Activated naive CD4-positive, alpha-beta T cell treated with anti-CD3 and anti-CD28 coated beads, Interleukin-2, amount 10 ng/mL, durations not matched to agents 7 days and 5 days (primary cell): ENCODE measurements around the gene LRBA.
"Not testable (repeated sequence)": the region's sequence is repeated elsewhere in the genome, so short reads cannot be mapped to it uniquely, and the experiment has no call there.

Experiments
- CTCF ChIA-PET: fragments of 350-600 bp; sonication (Branson Sonifier 250); formaldehyde crosslinking; loops from one replicate; lab custom pipeline; 2021; ENCODE audit warnings: antibody characterized with exemption; lab: Charles Lee
- DNase-seq: peaks from one replicate; pipeline ENCODE4 v3.0.0-alpha.2; 2020
- H3K27ac Mint-ChIP-seq: one replicate; pipeline ENCODE4 v1.8.0; 2021; ENCODE audit warnings: mild to moderate bottlenecking, moderate library complexity, mixed read lengths
- H3K27me3 Mint-ChIP-seq: one replicate; pipeline ENCODE4 v1.8.0; 2021; ENCODE audit warnings: mild to moderate bottlenecking, mixed read lengths
- H3K36me3 Mint-ChIP-seq: one replicate; pipeline ENCODE4 v1.8.0; 2021; ENCODE audit warnings: mixed read lengths
- H3K4me1 Mint-ChIP-seq: one replicate; pipeline ENCODE4 v1.8.0; 2021; ENCODE audit warnings: mixed read lengths
- H3K4me3 Mint-ChIP-seq: one replicate; pipeline ENCODE4 v1.8.0; 2021; ENCODE audit warnings: mild to moderate bottlenecking, moderate library complexity, mixed read lengths
- H3K9me3 Mint-ChIP-seq: one replicate; pipeline ENCODE4 v1.8.0; 2021; ENCODE audit warnings: mixed read lengths

Gene LRBA

GRCh38 chr4:150411520-150411919 is 603.6 kb downstream of the LRBA start:
- Mint-ChIP-seq H3K36me3 (no peaks in the 10 kb centered on the region), H3K4me1 (no peaks in the 10 kb centered on the region), H3K9me3 (no peaks in the 10 kb centered on the region), H3K27ac (no peak overlapping the region), H3K27me3 (no peaks in the 10 kb centered on the region), H3K4me3 (no peak overlapping the region)
- no peak for DNase-seq
- CTCF ChIA-PET = no interaction called here

DNA sequence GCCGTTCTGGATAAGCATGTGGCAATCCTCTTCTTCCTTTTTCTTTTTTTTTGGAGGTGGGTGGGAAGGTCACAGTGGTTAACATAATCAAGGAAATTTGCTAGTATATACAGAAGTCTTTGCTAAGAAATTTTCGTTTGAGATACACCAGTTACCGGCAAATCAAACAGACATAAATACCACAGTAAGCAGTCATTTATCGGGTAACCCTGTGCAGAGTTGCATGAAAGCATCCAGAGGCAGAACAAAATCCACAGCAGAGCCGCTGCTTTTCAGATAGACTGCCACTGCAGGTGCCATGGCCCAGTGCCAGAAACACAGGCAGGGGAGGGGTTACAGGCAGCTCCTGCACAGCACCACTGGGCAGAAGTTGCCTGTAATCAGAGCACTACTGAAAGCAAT is 612.2 kb downstream of the LRBA start:
- no peak for DNase-seq
- Mint-ChIP-seq H3K27me3 (no peaks in the 10 kb centered on the region), H3K9me3 (no peaks in the 10 kb centered on the region), H3K27ac (no peak overlapping the region), H3K4me1 (no peaks in the 10 kb centered on the region), H3K36me3 (peaks cover 7% of the 10 kb centered on the region), H3K4me3 (no peak overlapping the region)
- CTCF ChIA-PET = no interaction called here

- Mint-ChIP-seq H3K27ac (no peak overlapping the region), H3K9me3 (no peaks in the 10 kb centered on the region), H3K36me3 (peaks cover 7% of the 10 kb centered on the region), H3K4me3 (no peak overlapping the region), H3K4me1 (no peaks in the 10 kb centered on the region), H3K27me3 (no peaks in the 10 kb centered on the region)
- CTCF ChIA-PET = no interaction called here
- no peak for DNase-seq
These were observed 613.9 kb downstream of the LRBA start for GRCh38 chr4:150401083-150401687.

DNA sequence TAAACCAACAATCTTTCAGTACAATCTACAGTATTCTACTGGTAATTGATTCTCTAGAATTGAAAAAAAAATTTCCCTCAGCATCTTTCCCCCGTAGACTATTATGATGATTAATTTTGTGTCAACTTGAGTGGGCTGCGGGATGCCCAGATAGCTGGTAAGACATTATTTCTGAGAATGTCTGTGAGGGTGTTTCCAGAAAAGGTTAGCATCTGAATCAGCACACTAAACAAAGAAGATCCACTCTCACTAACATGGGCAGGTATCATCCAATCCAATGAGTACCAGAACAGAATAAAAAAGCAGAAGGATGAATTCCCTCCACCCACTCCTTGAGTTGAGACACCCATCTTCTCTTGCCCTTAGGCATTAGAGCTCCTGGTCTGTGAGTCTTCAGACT is 619.2 kb downstream of the LRBA start:
- Mint-ChIP-seq H3K27ac (no peak overlapping the region), H3K9me3 (peaks cover 6% of the 10 kb centered on the region), H3K27me3 (no peaks in the 10 kb centered on the region), H3K4me1 (no peaks in the 10 kb centered on the region), H3K4me3 (no peak overlapping the region), H3K36me3 (peaks cover 10% of the 10 kb centered on the region)
- no peak for DNase-seq
- CTCF ChIA-PET = no interaction called here

DNA sequence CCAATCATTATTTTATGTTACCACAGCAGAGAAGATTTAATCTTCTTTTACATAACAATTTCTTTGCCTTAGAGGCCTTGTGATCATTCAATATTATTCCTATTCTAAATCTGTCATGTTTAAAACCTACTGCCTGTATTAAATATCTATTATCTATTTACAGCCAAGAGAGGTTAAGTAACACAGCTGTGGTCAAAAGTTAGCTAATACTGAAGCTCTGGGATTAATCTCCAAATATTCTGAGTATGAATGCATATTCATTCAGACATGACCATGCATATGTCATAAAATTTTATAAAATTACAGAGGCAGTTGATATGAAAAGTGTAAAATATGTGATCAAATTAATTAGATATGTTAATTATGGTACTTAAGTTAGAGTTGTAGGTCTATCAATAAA is 621.0 kb downstream of the LRBA start:
- H3K4me3 Mint-ChIP-seq = no peak overlapping the region
- peaks cover 6% of the 10 kb centered on the region for H3K9me3 Mint-ChIP-seq
- peaks cover 3% of the 10 kb centered on the region for H3K36me3 Mint-ChIP-seq
- H3K4me1 Mint-ChIP-seq = no peaks in the 10 kb centered on the region
- no peaks in the 10 kb centered on the region for H3K27me3 Mint-ChIP-seq
- CTCF ChIA-PET = no interaction called here
- H3K27ac Mint-ChIP-seq = no peak overlapping the region
- DNase-seq = no peak

DNA sequence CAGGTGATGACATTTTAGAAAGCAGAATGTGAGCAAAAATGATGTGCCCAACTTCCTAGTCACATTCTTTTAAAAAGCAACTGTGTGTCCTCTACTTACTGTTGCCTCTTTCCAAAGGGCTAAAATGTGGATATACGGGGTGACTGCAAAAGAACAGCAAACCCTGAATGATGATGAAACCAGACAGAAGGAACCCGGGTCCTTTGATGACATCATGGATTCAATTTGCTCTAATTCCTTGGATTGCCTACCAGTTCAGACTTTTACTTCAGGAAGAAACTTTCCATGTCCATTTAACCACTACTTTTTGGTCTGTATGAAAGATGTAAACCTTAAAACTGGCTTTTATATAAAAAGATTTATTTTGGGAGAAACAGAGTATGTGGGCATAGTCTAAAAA is 624.0 kb downstream of the LRBA start:
- DNase-seq = no peak
- Mint-ChIP-seq H3K9me3 (peaks cover 6% of the 10 kb centered on the region), H3K4me1 (peaks cover 2% of the 10 kb centered on the region), H3K36me3 (peaks cover 5% of the 10 kb centered on the region), H3K27me3 (no peaks in the 10 kb centered on the region), H3K27ac (no peak overlapping the region), H3K4me3 (no peak overlapping the region)
- CTCF ChIA-PET = no interaction called here

- Mint-ChIP-seq H3K27me3 (no peaks in the 10 kb centered on the region), H3K36me3 (peaks cover 5% of the 10 kb centered on the region), H3K27ac (no peak overlapping the region), H3K4me3 (no peak overlapping the region), H3K9me3 (peaks cover 6% of the 10 kb centered on the region), H3K4me1 (peaks cover 2% of the 10 kb centered on the region)
- no peak for DNase-seq
- CTCF ChIA-PET = no interaction called here
These were observed 624.6 kb downstream of the LRBA start for GRCh38 chr4:150390531-150390910.

DNA sequence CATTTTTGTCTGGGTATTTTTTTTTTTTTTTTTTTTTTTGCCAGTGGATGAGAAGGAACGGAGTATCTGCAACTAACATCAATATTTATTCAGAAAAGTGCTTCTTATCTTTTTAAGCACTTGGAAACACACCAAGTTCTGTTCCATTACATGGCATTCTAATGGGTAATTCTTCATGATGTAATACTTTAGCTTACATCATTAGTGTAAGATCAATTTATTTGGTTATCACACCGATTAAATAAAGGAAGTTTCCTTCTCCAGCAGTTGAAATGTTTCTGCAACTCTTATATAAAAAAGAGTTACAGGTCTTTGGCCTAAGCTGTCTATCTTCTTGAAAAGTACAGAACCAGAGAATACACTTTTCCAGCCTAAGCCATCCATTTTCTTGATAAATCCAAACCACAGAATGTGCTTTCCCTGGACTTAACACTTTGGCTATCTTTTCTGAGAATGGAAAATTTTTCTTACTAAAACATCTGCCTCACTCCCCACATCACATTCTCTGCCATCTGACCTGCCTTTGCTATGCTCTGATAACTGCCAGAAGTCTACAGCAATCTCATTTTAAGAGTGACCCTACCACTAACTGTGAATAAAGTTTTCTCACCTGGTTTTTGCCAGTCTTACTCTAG is 625.1 kb downstream of the LRBA start:
- no peak for DNase-seq
- Mint-ChIP-seq H3K9me3 (peaks cover 6% of the 10 kb centered on the region), H3K27me3 (no peaks in the 10 kb centered on the region), H3K4me3 (no peak overlapping the region), H3K4me1 (peaks cover 2% of the 10 kb centered on the region), H3K27ac (no peak overlapping the region), H3K36me3 (peaks cover 5% of the 10 kb centered on the region)
- CTCF ChIA-PET = no interaction called here

DNA sequence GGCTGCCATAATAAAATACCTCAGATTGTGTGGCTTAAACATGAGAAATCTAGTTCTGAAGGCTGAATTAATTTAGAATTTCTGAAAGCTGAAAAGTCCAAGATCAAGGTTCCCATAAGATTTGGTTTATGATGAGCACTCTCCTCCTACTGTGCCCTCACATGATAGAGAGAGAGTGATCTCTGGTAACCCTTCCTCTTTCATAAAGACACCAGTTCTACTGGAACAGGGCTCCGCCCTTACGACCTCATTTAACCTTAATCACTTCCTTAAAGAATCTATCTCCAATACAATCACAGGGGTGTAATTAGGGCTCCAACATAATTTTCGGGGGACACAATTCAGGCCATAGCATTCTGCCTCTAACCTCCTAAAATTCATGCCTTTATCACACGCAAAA is 627.1 kb downstream of the LRBA start:
- peaks cover 2% of the 10 kb centered on the region for H3K4me1 Mint-ChIP-seq
- no peak overlapping the region for H3K27ac Mint-ChIP-seq
- H3K9me3 Mint-ChIP-seq = peaks cover 6% of the 10 kb centered on the region
- no peak for DNase-seq
- H3K27me3 Mint-ChIP-seq = no peaks in the 10 kb centered on the region
- H3K4me3 Mint-ChIP-seq = no peak overlapping the region
- CTCF ChIA-PET = no interaction called here
- H3K36me3 Mint-ChIP-seq = peaks cover 5% of the 10 kb centered on the region

DNA sequence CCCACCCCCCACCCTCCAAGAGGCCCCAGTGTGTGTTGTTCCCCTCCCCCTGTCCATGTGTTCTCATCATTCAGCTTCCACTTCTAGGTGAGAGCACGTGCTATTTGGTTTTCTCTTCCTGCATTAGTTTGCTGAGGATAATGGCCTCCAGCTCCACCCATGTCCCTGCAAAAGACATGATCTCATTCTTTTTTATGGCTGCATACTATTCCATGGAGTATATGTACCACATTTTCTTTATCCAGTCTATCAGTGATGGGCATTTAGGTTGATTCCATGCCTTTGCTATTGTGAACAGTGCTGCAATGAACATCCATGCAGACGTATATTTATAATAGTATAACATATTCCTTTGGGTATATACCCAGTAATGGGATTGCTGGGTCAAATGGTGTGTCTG is 628.7 kb downstream of the LRBA start:
- CTCF ChIA-PET = not testable (repeated sequence)

GRCh38 chr4:150385606-150386005 is 629.5 kb downstream of the LRBA start:
- peaks cover 2% of the 10 kb centered on the region for H3K36me3 Mint-ChIP-seq
- no peaks in the 10 kb centered on the region for H3K27me3 Mint-ChIP-seq
- CTCF ChIA-PET = no interaction called here
- no peak overlapping the region for H3K4me3 Mint-ChIP-seq
- DNase-seq = no peak
- H3K27ac Mint-ChIP-seq = no peak overlapping the region
- H3K9me3 Mint-ChIP-seq = no peaks in the 10 kb centered on the region
- peaks cover 2% of the 10 kb centered on the region for H3K4me1 Mint-ChIP-seq

More for the DNA sequence above, 628.7 kb downstream of the LRBA start:
- not testable (repeated sequence) for H3K4me1 Mint-ChIP-seq, H3K27ac Mint-ChIP-seq, H3K9me3 Mint-ChIP-seq, DNase-seq, H3K27me3 Mint-ChIP-seq, H3K36me3 Mint-ChIP-seq, H3K4me3 Mint-ChIP-seq

DNA sequence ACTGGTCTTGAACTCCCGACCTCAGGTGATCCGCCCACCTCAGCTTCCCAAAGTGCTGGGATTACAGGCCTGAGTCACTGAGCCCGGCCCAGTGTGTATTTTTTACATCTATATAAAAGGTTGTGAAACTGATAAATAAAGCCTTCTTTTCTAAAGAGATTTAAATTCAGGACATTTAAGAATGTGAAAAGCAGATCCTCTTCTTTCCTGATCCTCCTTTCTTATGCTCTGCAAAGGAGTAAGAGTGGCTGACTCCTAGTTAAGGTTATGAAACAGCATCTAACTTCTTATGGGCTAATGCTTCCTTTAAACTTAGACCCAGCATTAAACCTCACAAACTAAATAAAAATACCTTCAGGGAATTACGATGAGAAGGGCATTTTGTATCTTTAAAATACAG is 630.8 kb downstream of the LRBA start:
- CTCF ChIA-PET = no interaction called here
- Mint-ChIP-seq H3K4me3 (no peak overlapping the region), H3K36me3 (peaks cover 2% of the 10 kb centered on the region), H3K27me3 (no peaks in the 10 kb centered on the region), H3K4me1 (peaks cover 2% of the 10 kb centered on the region), H3K27ac (no peak overlapping the region), H3K9me3 (no peaks in the 10 kb centered on the region)
- DNase-seq = no peak

DNA sequence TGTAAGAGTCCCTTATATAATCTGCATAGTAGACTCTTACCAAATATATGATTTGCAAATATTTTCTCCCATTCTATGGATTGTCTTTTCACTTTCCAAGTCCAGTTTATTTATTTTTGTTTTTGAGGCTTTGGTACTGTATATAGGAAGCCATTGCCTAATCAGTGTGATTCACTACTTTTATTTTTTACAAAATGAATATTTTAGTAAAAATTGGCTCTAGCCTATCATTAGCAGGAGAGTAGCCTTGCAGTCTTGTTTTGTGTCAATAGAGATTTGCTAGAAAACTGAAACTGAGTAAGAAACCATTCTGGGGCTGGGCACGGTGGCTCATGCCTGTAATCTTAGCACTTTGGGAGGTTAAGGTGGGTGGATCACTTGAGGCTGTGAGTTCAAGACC is 633.1 kb downstream of the LRBA start:
- Mint-ChIP-seq H3K27ac (no peak overlapping the region), H3K36me3 (no peaks in the 10 kb centered on the region), H3K4me1 (no peaks in the 10 kb centered on the region), H3K9me3 (no peaks in the 10 kb centered on the region), H3K27me3 (no peaks in the 10 kb centered on the region), H3K4me3 (no peak overlapping the region)
- DNase-seq = no peak
- CTCF ChIA-PET = no interaction called here

GRCh38 chr4:150381609-150382008 is 633.5 kb downstream of the LRBA start:
- H3K27ac Mint-ChIP-seq = no peak overlapping the region
- no peaks in the 10 kb centered on the region for H3K9me3 Mint-ChIP-seq
- CTCF ChIA-PET = no interaction called here

GRCh38 chr4:150381036-150381435 is 634.0 kb downstream of the LRBA start:
- Mint-ChIP-seq H3K4me3 (no peak overlapping the region), H3K27ac (no peak overlapping the region), H3K9me3 (no peaks in the 10 kb centered on the region), H3K36me3 (no peaks in the 10 kb centered on the region), H3K27me3 (no peaks in the 10 kb centered on the region), H3K4me1 (no peaks in the 10 kb centered on the region)
- DNase-seq = no peak
- CTCF ChIA-PET = no interaction called here

More at GRCh38 chr4:150381609-150382008, 633.5 kb downstream of the LRBA start:
- no peak for DNase-seq
- Mint-ChIP-seq H3K4me1 (no peaks in the 10 kb centered on the region), H3K4me3 (no peak overlapping the region), H3K36me3 (no peaks in the 10 kb centered on the region), H3K27me3 (no peaks in the 10 kb centered on the region)
